ENCODE data around the gene IRF4.
A peak's percentile ranks its signal among the peaks of the same experiment; 100 is the strongest.
"Not testable (repeated sequence)": the region's sequence is repeated elsewhere in the genome, so short reads cannot be mapped to it uniquely, and the experiment has no call there.

Gene IRF4

GRCh38 chr6:421211-421610, 29.7 kb downstream of the IRF4 start:
- FAIRE-seq, result no peak
- DNase-seq (ENCODE audit: low spot score), result no peak

- FAIRE-seq (no peak), DNase-seq (ENCODE audit: low spot score) (peak; percentile 80)
Observed at GRCh38 chr6:422433-423054, 31.0 kb downstream of the IRF4 start.

GRCh38 chr6:423055-423798, 31.7 kb downstream of the IRF4 start:
- FAIRE-seq (no peak), DNase-seq (ENCODE audit: low spot score) (no peak)

- no peak for DNase-seq (ENCODE audit: low spot score)
- no peak for FAIRE-seq
Observed at GRCh38 chr6:423799-424345, 32.3 kb downstream of the IRF4 start.

GRCh38 chr6:424741-425417, 33.3 kb downstream of the IRF4 start:
- no peak for FAIRE-seq
- DNase-seq (ENCODE audit: low spot score), result no peak

GRCh38 chr6:425418-425788, 33.9 kb downstream of the IRF4 start:
- FAIRE-seq; DNase-seq (ENCODE audit: low spot score): not testable (repeated sequence)

- not testable (repeated sequence) for DNase-seq (ENCODE audit: low spot score); FAIRE-seq
Observed at GRCh38 chr6:426198-426738, 34.7 kb downstream of the IRF4 start.

GRCh38 chr6:428047-428603, 36.6 kb downstream of the IRF4 start:
- FAIRE-seq (no peak), DNase-seq (ENCODE audit: low spot score) (no peak)

- FAIRE-seq (no peak), DNase-seq (ENCODE audit: low spot score) (no peak)
Observed at GRCh38 chr6:429515-430121, 38.1 kb downstream of the IRF4 start.

GRCh38 chr6:431504-431903, 40.0 kb downstream of the IRF4 start:
- DNase-seq (ENCODE audit: low spot score) (no peak), FAIRE-seq (no peak)

- no peak for FAIRE-seq
- DNase-seq (ENCODE audit: low spot score), result no peak
Observed at GRCh38 chr6:431986-432385, 40.4 kb downstream of the IRF4 start.

GRCh38 chr6:434051-434705, 42.6 kb downstream of the IRF4 start:
- FAIRE-seq, result no peak
- no peak for DNase-seq (ENCODE audit: low spot score)

GRCh38 chr6:435441-436307, 44.1 kb downstream of the IRF4 start:
- DNase-seq (ENCODE audit: low spot score) (no peak), FAIRE-seq (no peak)

- no peak for FAIRE-seq
- no peak for DNase-seq (ENCODE audit: low spot score)
Observed at GRCh38 chr6:436308-437036, 44.9 kb downstream of the IRF4 start.

GRCh38 chr6:437037-437392, 45.5 kb downstream of the IRF4 start:
- FAIRE-seq (no peak), DNase-seq (ENCODE audit: low spot score) (no peak)

GRCh38 chr6:438634-439170, 47.1 kb downstream of the IRF4 start:
- DNase-seq (ENCODE audit: low spot score) (no peak), FAIRE-seq (no peak)

- no peak for DNase-seq (ENCODE audit: low spot score)
- no peak for FAIRE-seq
Observed at GRCh38 chr6:439641-440167, 48.2 kb downstream of the IRF4 start.

GRCh38 chr6:441126-441920, 49.8 kb downstream of the IRF4 start:
- DNase-seq (ENCODE audit: low spot score) (no peak), FAIRE-seq (no peak)
